B cell (primary cell): ENCODE measurements around the gene DNAH8. TPM values are rescaled to one million over a fixed set of nuclear protein-coding genes. Genes with fewer than 3 reads are reported as not detected.

Source experiments
- ATAC-seq: fragments of 200-7000 bp; cut with Tn5 transposase; one replicate; pipeline ENCODE4 v1.10.0; 2021; ENCODE audit warnings: low read depth, mild to moderate bottlenecking, moderate number of reproducible peaks, moderate library complexity
- CTCF ChIA-PET: fragments of 350-600 bp; sonication (Branson Sonifier 250); formaldehyde crosslinking; loops from one replicate; lab custom pipeline; 2021; ENCODE audit warnings: antibody characterized with exemption, inconsistent platforms; lab: Charles Lee
- POLR2A ChIA-PET: fragments of 350-600 bp; sonication (Branson Sonifier 250); formaldehyde crosslinking; loops from one replicate; lab custom pipeline; 2021; ENCODE audit warnings: antibody characterized with exemption; lab: Charles Lee
- DNase-seq: peaks from one replicate; pipeline ENCODE4 v3.0.0; 2013
- H2AFZ ChIP-seq: 2 replicates; pipeline ENCODE4 v1.6.1; 2012; ENCODE audit warnings: mild to moderate bottlenecking, low read depth, low read length; ENCODE audit not compliant: insufficient read depth, poor library complexity, severe bottlenecking
- H3K27ac ChIP-seq, 2 donors: 1 replicate in 1 of 2; 2 replicates in 1 of 2; pipeline ENCODE4 v1.5.1; 2012 to 2013; ENCODE audit warnings: low read length in 2 of 2, mild to moderate bottlenecking in 2 of 2, moderate library complexity in 1 of 2
- H3K27me3 ChIP-seq, 4 experiments: fragments of 200-600 bp in 1 of 4; sonication (generic) in 1 of 4; replicated peaks in 1 of 4; 1 replicate in 2 of 4; 2 replicates in 2 of 4; pipeline versions ENCODE4 v1.6.1 to v1.7.0; 2013 to 2016; ENCODE audit warnings: low read length in 3 of 4, mild to moderate bottlenecking in 2 of 4, mixed read lengths in 1 of 4, moderate library complexity in 1 of 4; ENCODE audit not compliant: insufficient read depth in 4 of 4, control insufficient read depth in 3 of 4; ENCODE audit errors: control extremely low read depth in 1 of 4
- H3K36me3 ChIP-seq, 2 experiments: replicated peaks in 1 of 2; 1 replicate in 1 of 2; 2 replicates in 1 of 2; pipeline versions ENCODE4 v1.6.1 to v1.7.1; 2013; ENCODE audit warnings: low read length in 1 of 2; ENCODE audit not compliant: insufficient read depth in 2 of 2, control insufficient read depth in 1 of 2; ENCODE audit errors: control extremely low read depth in 1 of 2, extremely low read depth in 1 of 2
- H3K4me1 ChIP-seq, 2 donors: fragments of 200-600 bp in 1 of 2; sonication (generic) in 1 of 2; 1 replicate in 1 of 2; 2 replicates in 1 of 2; pipeline versions ENCODE4 v1.5.1 to v1.6.1; 2013 to 2017; ENCODE audit warnings: low read length in 2 of 2; ENCODE audit not compliant: control insufficient read depth in 2 of 2, insufficient read depth in 2 of 2
- H3K4me2 ChIP-seq: replicated peaks from 2 replicates; pipeline ENCODE3; 2012; ENCODE audit warnings: mild to moderate bottlenecking, low read depth, low read length; ENCODE audit not compliant: poor library complexity, severe bottlenecking
- H3K4me3 ChIP-seq, 5 experiments: fragments of 200-600 bp in 1 of 5; sonication (generic) in 1 of 5; 1 replicate in 3 of 5; 2 replicates in 2 of 5; pipeline versions ENCODE4 v1.5.1 to v1.7.0; 2011 to 2016; ENCODE audit warnings: low read length in 4 of 5, mild to moderate bottlenecking in 4 of 5, low read depth in 2 of 5, control low read depth in 1 of 5, moderate library complexity in 1 of 5; ENCODE audit not compliant: insufficient read depth in 1 of 5; ENCODE audit errors: control extremely low read depth in 1 of 5, extremely low read depth in 1 of 5
- H3K79me2 ChIP-seq: fragments of 200-600 bp; sonication (generic); one replicate; pipeline ENCODE4 v1.6.0; 2016; ENCODE audit warnings: low read length; ENCODE audit not compliant: control insufficient read depth, insufficient read depth
- H3K9ac ChIP-seq: fragments of 200-600 bp; sonication (generic); 2 replicates; pipeline ENCODE4 v1.6.1; 2017; ENCODE audit warnings: mild to moderate bottlenecking, low read length, moderate library complexity
- H3K9me3 ChIP-seq, 3 donors: one replicate each; pipeline versions ENCODE4 v1.6.1 to v1.7.1; 2013; ENCODE audit warnings: low read length in 2 of 3; ENCODE audit not compliant: control insufficient read depth in 2 of 3, insufficient read depth in 1 of 3; ENCODE audit errors: control extremely low read depth in 1 of 3
- H4K20me1 ChIP-seq: 2 replicates; pipeline ENCODE4 v1.6.0; 2012; ENCODE audit warnings: mild to moderate bottlenecking, low read length; ENCODE audit not compliant: insufficient read depth, control insufficient read depth, poor library complexity, severe bottlenecking
- H3K27ac Mint-ChIP-seq: one replicate; pipeline ENCODE4 v1.8.0; 2021; ENCODE audit warnings: mixed read lengths
- H3K27me3 Mint-ChIP-seq: one replicate; pipeline ENCODE4 v1.8.0; 2021; ENCODE audit warnings: mixed read lengths
- H3K4me1 Mint-ChIP-seq: one replicate; pipeline ENCODE4 v1.8.0; 2021; ENCODE audit warnings: mixed read lengths
- H3K4me3 Mint-ChIP-seq: one replicate; pipeline ENCODE4 v1.8.0; 2021; ENCODE audit warnings: mixed read lengths
- H3K9me3 Mint-ChIP-seq: one replicate; pipeline ENCODE4 v1.8.0; 2022; ENCODE audit warnings: mixed read lengths; ENCODE audit not compliant: insufficient read depth
- CTCF ChIP-seq: fragments of 200-600 bp; IDR thresholded peaks from one replicate; pipeline ENCODE4 v1.8.0; 2022; ENCODE audit warnings: antibody characterized with exemption, mild to moderate bottlenecking
- EZH2 ChIP-seq: IDR thresholded peaks from 2 replicates; pipeline ENCODE4 v1.6.1; 2012; ENCODE audit warnings: borderline replicate concordance, low read depth, mild to moderate bottlenecking, moderate library complexity, low read length; ENCODE audit not compliant: insufficient read depth, poor library complexity, severe bottlenecking
- WGBS: methylation state at CpG from one replicate; pipeline ENCODE4 v1.1.5; 2013; ENCODE audit warnings: missing lambda C conversion rate; ENCODE audit not compliant: insufficient coverage; 5-methylcytosine and 5-hydroxymethylcytosine counted together
- intact Hi-C: fragments of 100-400 bp; cut with micrococcal nuclease; formaldehyde crosslinking; loops from one replicate; pipeline ENCODE4 v1.10.0; 2022
- polyA plus RNA-seq: library from polyadenylated mRNA; depleted of rRNA; stranded (reverse); fragments of >200 nt; gene quantifications from 2 replicates; pipeline ENCODE4 v1.2.3, GENCODE V29; 2012
- total RNA-seq, 2 donors: library from RNA; stranded (reverse); fragments of 120-200 nt in 1 of 2; gene quantifications; 1 replicate in 1 of 2; 2 replicates in 1 of 2; pipeline versions ENCODE4 v1.2.3 to v1.2.4, GENCODE V29; 2013 to 2022

DNAH8 gene
- total and polyA plus RNA-seq, 2 donors (not counting 1 experiment from before 2014, with no cell fraction given), result 0.69 to 1.1 TPM

GRCh38 chr6:38846844-38847243, 131.7 kb downstream of the DNAH8 start:
- CTCF ChIA-PET, result no interaction called here
- DNase-seq (no peak), ATAC-seq (no peak)
- no peaks in the 10 kb centered on the region for H4K20me1 ChIP-seq
- H3K4me2 ChIP-seq, result no peak overlapping the region
- Mint-ChIP-seq H3K9me3 (no peaks in the 10 kb centered on the region), H3K4me3 (no peak overlapping the region), H3K27ac (no peak overlapping the region), H3K4me1 (no peaks in the 10 kb centered on the region), H3K27me3 (no peaks in the 10 kb centered on the region)
- no peak for TF ChIP-seq CTCF
- TF ChIP-seq EZH2, result no peak
- 100% methylated on average over 1 of the region's 1 CpG for WGBS
- no peak overlapping the region for H3K4me3 ChIP-seq
- H3K79me2 ChIP-seq, result no peaks in the 10 kb centered on the region
- no peaks in the 10 kb centered on the region for H3K9me3 ChIP-seq
- no peak overlapping the region for H3K9ac ChIP-seq
- POLR2A ChIA-PET, result no interaction called here
- no peaks in the 10 kb centered on the region for H3K4me1 ChIP-seq
- H3K36me3 ChIP-seq, result no peaks in the 10 kb centered on the region
- no peaks in the 10 kb centered on the region for H3K27me3 ChIP-seq
- intact Hi-C loops, result no loop called here
- no peak overlapping the region for H3K27ac ChIP-seq
- H2AFZ ChIP-seq, result no peak overlapping the region

GRCh38 chr6:38847497-38847896, 132.4 kb downstream of the DNAH8 start:
- no peak overlapping the region for H3K4me3 ChIP-seq
- H3K36me3 ChIP-seq, result no peaks in the 10 kb centered on the region
- Mint-ChIP-seq H3K4me1 (no peaks in the 10 kb centered on the region), H3K9me3 (no peaks in the 10 kb centered on the region), H3K27ac (no peak overlapping the region), H3K27me3 (no peaks in the 10 kb centered on the region), H3K4me3 (no peak overlapping the region)
- no peak overlapping the region for H3K4me2 ChIP-seq
- TF ChIP-seq CTCF, result no peak
- TF ChIP-seq EZH2, result no peak
- ATAC-seq (no peak), DNase-seq (no peak)
- 94% methylated on average over 2 of the region's 2 CpGs for WGBS
- no peak overlapping the region for H2AFZ ChIP-seq
- no peaks in the 10 kb centered on the region for H4K20me1 ChIP-seq
- no peaks in the 10 kb centered on the region for H3K9me3 ChIP-seq
- no peaks in the 10 kb centered on the region for H3K4me1 ChIP-seq
- no peak overlapping the region for H3K27ac ChIP-seq
- H3K9ac ChIP-seq, result no peak overlapping the region
- H3K27me3 ChIP-seq, result peaks cover 0 to 3% (median 0%) of the 10 kb centered on the region in 4 experiments
- intact Hi-C loops, result no loop called here
- ChIA-PET POLR2A (no interaction called here), CTCF (no interaction called here)
- no peaks in the 10 kb centered on the region for H3K79me2 ChIP-seq
